ENCODE results near the gene NEUROG1.
A peak's percentile ranks its signal among the peaks of the same experiment; 100 is the strongest.

NEUROG1 gene, protein sequence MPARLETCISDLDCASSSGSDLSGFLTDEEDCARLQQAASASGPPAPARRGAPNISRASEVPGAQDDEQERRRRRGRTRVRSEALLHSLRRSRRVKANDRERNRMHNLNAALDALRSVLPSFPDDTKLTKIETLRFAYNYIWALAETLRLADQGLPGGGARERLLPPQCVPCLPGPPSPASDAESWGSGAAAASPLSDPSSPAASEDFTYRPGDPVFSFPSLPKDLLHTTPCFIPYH

GRCh38 chr5:135535820-135536801 lies at the start of gene NEUROG1:
Gene NEUROG1, minus strand, starts transcription at chr5:135535964. Its CDS starts 274 bp downstream, at chr5:135535690.
- no peak for DNase-seq

DNA sequence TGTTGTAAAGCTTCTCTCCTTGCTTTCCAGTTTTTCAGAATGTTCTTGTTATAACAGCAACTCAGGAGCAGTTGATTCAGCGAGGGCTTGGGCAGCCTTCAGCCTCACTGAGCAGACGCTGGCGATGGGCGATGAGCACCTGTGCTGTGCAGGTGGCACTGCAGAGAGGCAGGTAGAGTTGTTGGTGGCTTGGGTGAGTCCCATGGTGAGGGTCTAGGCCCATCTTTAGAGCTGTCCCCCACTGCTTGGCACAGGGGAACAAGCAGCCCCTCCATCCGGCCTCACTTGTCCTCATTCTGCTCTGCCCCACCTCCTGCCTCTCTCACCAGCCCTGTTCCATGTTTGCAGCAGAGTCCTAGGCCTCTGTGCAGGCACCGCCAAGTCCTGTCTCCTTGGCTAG lies 49.2 kb upstream of the NEUROG1 start:
- no peak for DNase-seq

DNA sequence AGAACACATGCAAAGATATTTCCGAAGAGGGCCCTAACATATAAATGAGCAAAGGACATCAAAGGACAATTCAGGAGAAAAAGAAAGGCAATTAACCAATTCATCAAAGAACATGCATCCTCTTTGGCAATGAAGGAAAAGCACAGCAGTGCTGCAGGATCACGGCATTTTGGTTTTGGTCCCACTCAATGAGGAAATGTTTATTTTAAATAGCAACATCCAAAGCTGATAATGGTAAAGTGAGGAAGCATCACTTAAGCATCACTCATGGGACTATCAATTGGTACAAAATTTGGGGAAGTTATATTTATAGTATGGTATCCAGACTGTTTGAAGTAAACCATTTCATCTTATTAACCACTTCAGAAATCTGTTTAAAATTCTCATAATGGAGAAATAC lies 48.5 kb upstream of the NEUROG1 start:
- DNase-seq: no peak

DNA sequence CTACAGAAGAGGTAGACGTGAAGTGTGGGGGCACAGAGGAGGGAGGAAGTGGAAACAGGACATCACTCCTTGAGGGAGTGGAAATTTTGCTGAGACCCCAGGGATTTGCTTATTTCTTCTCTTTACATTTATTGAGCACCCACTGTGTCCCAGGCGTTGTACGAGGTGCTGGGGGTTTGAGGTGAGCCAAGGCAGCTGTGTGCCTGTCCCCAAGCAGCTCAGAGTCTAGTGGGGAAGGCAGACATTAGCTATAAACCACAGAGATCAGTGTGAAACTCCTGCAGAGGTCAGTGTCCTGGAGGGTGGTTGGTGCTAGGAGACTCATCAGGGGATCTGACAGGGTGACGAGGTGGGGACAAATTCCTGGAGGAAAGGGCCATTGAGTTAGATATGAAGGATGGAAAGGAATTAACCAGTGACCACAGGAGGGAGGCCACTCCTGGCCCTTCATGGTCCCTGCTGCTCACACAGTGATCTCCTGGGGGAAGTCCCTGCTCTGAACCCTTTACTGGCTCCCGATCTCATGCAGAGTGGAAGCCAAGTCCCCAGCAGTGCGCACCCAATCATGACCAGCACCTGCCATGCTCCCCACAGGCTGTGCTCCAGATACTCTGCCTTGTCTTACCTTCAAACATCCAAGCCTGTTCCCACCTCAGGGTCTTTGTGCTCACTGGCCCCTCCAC lies 46.5 kb upstream of the NEUROG1 start:
- no peak for DNase-seq

- DNase-seq: no peak
Measured at GRCh38 chr5:135578685-135579341, 43.0 kb upstream of the NEUROG1 start, which contains the start of gene CXCL14. Gene CXCL14, minus strand, starts transcription at chr5:135578991. Its CDS starts 213 bp downstream, at chr5:135578778.

DNA sequence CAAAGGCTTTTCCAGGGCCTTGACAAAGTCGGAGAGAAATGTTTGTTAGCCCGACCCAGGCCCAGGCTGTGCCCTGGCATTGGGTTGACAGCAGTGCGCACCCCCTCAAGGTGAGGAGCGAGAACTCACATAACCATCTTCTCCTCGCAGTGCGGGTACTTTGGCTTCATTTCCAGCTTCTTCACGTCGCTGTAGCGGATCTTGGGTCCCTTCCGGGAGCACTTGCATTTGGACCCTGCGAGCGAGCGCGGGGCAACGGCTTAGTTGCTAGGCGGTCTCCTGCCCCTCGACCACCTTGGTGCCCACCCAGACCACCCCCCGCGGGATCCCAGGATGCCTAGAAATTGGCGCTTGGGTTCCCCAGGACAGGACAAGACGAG lies 42.5 kb upstream of the NEUROG1 start:
- DNase-seq: no peak

DNA sequence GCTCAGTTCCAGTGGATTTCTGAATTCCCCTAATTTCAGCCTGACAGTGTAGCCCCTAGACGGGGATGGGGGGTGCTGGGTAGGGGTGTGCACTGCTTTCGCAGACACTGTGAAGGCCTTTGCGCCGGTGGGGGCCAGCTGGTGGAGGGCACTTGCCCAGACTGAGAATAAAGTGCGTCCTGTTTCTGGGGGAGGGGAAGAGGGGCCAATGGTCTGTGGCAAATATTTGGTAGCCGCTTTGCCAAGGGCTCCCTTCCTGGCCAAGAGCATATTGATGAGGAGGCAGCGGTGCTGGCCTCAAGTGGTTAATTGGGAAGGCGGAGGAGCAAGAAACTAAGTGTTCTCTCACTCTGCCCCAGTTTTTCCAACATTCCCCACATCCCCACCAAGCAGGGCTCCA lies 41.7 kb upstream of the NEUROG1 start:
- DNase-seq: no peak

GRCh38 chr5:135576075-135576599 lies 40.4 kb upstream of the NEUROG1 start:
- no peak for DNase-seq

GRCh38 chr5:135574493-135574892 lies 38.7 kb upstream of the NEUROG1 start:
- no peak for DNase-seq

DNA sequence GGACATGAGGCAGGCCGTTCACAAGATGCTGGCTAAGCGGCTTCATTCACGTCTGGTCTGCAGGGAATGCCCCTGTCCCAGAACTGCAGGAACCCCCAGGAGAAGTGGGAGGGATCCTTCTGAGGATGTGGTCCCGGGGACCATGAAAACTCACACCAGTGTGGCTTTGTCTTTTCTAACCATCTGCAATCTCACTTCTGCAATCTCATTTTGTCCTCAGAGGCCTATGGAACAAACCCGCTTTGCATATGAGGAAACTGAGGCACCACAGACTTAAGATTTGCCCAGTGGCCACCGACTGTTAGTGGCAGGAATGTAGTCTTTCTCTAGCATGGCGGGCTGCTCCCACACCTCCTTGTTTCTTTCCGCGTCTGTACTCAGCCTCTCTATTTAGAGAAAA lies 36.1 kb upstream of the NEUROG1 start:
- DNase-seq: no peak

DNA sequence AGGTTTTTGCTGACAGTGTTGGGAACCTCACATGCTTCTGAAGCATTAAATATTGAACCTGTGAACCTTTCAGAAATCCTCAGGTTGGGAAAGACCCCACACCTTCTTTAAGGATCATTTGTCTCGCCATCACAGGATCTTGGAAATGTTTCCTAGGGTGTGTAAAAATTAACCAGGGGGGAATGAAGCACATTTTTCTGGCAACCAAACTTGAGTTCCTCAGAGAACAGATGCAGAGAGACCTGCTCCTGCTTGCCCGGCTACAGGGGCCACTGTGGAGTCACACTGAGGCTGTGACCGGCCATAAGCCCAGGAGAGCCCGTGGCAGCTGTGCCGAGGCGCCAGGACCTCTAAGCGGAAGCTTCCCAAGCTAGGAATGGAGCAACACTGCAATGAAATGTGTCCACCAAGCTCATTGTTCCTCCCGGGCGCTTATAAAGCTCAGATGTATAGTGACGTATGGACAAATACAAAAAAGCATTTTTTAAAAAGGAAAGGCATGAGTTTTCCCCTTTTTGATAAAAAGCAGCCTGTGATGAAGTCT lies 35.4 kb upstream of the NEUROG1 start:
- DNase-seq: no peak

DNA sequence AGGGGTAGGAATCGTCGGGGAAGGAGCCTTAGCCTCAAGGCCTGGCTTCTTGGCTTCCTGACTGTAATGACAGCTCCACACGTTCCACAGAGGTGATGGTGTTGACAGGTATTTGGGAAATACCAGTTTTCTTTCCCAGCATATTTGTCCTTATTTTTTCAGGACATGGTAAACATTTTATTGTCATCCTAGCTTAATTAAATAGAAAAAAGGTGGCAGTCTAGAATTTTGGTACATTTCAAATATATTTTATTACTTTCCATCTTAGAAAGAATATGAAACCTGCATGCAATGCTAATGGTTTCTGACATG lies 34.6 kb upstream of the NEUROG1 start:
- no peak for DNase-seq

DNA sequence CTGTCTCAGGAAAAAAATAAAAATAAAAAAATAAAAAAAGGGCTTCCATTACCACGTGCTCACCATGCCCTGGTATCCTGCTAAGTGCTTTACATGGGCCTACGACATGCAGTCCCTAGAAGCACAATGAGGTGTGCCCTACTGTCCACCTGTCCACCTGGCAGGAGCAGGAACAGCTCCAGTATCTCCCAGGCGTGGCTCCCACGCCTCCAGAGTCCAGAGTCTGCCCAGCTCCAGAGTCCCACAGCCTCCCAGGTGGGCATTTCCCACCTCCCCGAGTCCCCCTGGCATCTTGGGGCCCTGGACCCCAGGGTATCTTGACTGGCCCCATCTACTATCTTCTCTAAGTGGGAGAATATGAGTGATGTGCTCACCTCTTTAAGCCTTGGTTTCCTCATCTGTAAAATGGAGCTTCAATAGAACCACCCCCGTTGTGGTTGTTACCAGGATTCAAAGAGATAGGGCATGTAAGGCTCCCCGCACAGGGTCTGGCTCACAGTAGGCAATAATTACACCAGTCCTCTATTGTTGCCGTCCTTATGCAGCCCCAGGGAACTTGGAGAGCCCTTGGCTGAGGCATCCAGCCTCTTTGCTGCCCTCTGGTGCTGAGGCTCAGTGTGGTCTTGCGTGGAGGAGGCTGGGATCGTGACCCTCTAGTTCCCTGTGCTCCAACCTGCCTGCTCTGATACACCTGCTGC lies 34.1 kb upstream of the NEUROG1 start:
- no peak for DNase-seq

- DNase-seq: no peak
Measured at GRCh38 chr5:135568923-135569360, 33.2 kb upstream of the NEUROG1 start.

DNA sequence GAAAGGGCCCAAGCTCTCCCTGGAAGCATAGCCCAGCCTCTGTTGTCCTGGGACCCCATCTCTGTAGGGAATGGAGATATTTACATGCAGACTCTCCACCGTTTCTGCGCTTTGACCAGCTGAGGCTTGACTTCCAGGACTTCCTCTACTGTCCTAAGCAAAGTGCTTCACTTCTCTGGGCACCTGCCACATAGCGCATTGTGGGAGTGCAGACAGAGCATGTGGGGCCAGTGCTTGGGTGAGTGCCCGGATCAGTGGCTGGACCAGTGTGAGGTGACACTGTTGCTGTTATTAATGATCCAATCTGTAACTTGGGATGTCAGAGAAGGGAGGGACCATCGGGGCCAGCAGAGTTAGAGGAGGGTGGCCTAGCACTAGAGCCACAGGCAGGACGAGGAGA lies 32.5 kb upstream of the NEUROG1 start:
- DNase-seq: no peak

- DNase-seq: no peak
Measured at GRCh38 chr5:135567661-135568060, 31.9 kb upstream of the NEUROG1 start.

DNA sequence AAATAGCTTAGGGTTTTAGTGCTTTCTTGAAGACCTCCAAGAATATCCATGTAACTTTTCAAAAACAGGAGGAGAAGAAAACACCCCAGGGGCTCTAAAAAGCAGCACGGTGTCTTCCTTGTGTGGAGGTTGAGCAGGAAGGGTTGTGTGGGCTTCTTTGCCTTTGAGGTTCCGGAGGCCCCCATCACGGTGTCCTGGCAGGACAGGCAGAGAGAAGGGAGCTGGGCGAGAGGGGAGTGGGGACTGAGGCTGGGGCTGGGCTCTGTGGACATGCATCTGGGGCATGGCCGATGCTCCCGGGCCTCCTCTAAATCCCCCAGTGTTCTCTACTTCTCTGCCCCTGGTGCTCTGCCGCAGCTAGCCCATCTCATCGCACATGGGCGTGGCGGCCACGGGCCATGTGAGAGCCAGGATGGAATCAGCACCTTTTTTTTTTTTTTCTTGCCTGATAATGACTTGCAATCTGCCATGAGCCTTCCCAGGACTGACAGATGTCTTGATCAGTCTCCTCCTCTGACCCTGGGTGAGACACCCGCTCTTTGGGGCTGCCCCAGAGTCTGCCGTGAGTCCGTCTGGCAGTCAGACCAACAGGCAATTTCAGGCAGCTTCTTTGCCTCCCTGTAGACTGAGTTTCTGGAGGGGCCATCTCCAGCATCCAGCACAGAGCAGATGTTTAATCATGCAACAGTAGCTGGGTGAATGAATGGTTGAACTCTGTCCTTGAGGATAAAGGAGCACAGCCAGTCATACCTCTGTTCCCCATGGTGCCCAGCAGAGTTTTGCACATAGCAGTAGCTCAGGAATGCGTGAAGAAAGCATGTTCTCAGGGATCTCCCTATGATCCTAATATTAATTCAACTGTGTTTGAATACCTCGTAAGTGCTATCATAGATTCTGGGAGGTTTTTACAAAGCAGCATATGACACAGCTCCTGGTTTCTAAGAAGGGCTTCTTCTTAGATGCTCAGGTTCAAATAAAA lies 30.9 kb upstream of the NEUROG1 start:
- no peak for DNase-seq

GRCh38 chr5:135565725-135566421 lies 30.1 kb upstream of the NEUROG1 start:
- peak; percentile 68 for DNase-seq

DNA sequence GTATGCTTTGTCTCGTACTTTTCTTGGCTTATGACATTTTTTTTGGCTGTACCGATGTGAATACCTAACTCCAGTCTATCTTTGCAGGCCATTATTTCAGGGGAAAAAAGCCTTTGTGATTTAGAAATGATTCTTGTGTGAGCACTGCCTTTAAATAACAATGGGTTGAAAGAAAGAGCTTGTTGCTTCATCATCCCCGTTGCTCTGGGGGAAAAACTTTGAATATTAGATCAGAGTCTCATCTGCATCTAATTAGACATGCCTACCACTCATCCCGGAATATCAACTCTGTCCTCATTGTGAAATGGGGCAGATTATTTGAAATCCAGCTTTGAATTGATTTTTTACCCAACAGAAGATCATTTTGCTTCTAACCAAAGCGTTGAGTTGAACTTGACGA lies 29.5 kb upstream of the NEUROG1 start:
- DNase-seq: no peak

GRCh38 chr5:135564331-135564730 lies 28.6 kb upstream of the NEUROG1 start:
- DNase-seq: no peak
